DND-41 (cell line): ENCODE data around the gene DHRS11.

Experiments
- ATAC-seq: fragments of 200-7000 bp; cut with Tn5 transposase; 3 replicates; pipeline ENCODE4 v1.9.1; 2021; ENCODE audit warnings: low read depth; ENCODE audit not compliant: insufficient read depth
- DNase-seq: peaks from one replicate; pipeline ENCODE4 v3.0.0-alpha.2; 2020
- H2AFZ ChIP-seq: 2 replicates; pipeline ENCODE4 v1.6.0; 2012; ENCODE audit warnings: low read depth, low read length
- H3K27ac ChIP-seq: 2 replicates; pipeline ENCODE4 v1.5.1; 2012; ENCODE audit warnings: low read length, inconsistent platforms
- H3K27me3 ChIP-seq: fragments of 200-600 bp; sonication (generic); 2 replicates; pipeline ENCODE4 v1.6.0; 2012; ENCODE audit warnings: low read length, mild to moderate bottlenecking, inconsistent platforms; ENCODE audit not compliant: insufficient read depth, poor library complexity
- H3K36me3 ChIP-seq: 2 replicates; pipeline ENCODE4 v1.5.1; 2012; ENCODE audit warnings: low read length, inconsistent platforms; ENCODE audit not compliant: insufficient read depth
- H3K4me1 ChIP-seq: 2 replicates; pipeline ENCODE4 v1.5.1; 2012; ENCODE audit warnings: mild to moderate bottlenecking, low read length; ENCODE audit not compliant: insufficient read depth
- H3K4me2 ChIP-seq: 2 replicates; pipeline ENCODE4 v1.6.0; 2012; ENCODE audit warnings: mild to moderate bottlenecking, moderate library complexity, low read length, inconsistent platforms; ENCODE audit not compliant: insufficient read depth
- H3K4me3 ChIP-seq, 2 experiments: fragments of 200-600 bp in 1 of 2; shearing (Covaris generic) in 1 of 2; 2 replicates each; pipeline ENCODE4 v1.5.1; 2012 to 2016; ENCODE audit warnings: inconsistent platforms in 2 of 2, low read length in 2 of 2, mild to moderate bottlenecking in 2 of 2, low read depth in 1 of 2, moderate library complexity in 1 of 2
- H3K79me2 ChIP-seq: 2 replicates; pipeline ENCODE4 v1.6.0; 2012; ENCODE audit warnings: low read length, inconsistent platforms; ENCODE audit not compliant: insufficient read depth
- H3K9ac ChIP-seq: 2 replicates; pipeline ENCODE4 v1.6.0; 2012; ENCODE audit warnings: low read depth, mild to moderate bottlenecking, inconsistent platforms, low read length, moderate library complexity
- H3K9me3 ChIP-seq: 2 replicates; pipeline ENCODE4 v1.5.1; 2012; ENCODE audit warnings: low read length, moderate library complexity, mild to moderate bottlenecking, inconsistent platforms; ENCODE audit not compliant: insufficient read depth, severe bottlenecking
- H4K20me1 ChIP-seq: 2 replicates; pipeline ENCODE4 v1.6.0; 2012; ENCODE audit warnings: low read length; ENCODE audit not compliant: insufficient read depth
- CTCF ChIP-seq: IDR thresholded peaks from 2 replicates; pipeline ENCODE4 v1.5.1; 2012; ENCODE audit warnings: borderline replicate concordance, low read length, moderate library complexity, mild to moderate bottlenecking; ENCODE audit not compliant: poor library complexity, severe bottlenecking; ENCODE audit errors: extremely low read depth
- EZH2 ChIP-seq: IDR thresholded peaks from 3 replicates; pipeline ENCODE4 v1.6.1; 2012; ENCODE audit warnings: borderline replicate concordance, low read depth, mild to moderate bottlenecking, moderate library complexity, low read length, inconsistent platforms; ENCODE audit not compliant: severe bottlenecking

Gene DHRS11

GRCh38 chr17:36594626-36595401 is 3.1 kb downstream of the DHRS11 start:
- Histone ChIP-seq H3K79me2 (peaks cover 6% of the 10 kb centered on the region; the same call in 1 of the 2 replicates), H3K27ac (no peak overlapping the region), H3K9me3 (no peaks in the 10 kb centered on the region), H3K9ac (no peak overlapping the region), H3K4me1 (peaks cover 24% of the 10 kb centered on the region), H3K36me3 (peaks cover 9% of the 10 kb centered on the region; the same call in 1 of the 2 replicates), H4K20me1 (peaks cover 3% of the 10 kb centered on the region; the same call in 1 of the 2 replicates), H3K4me3 (no peak overlapping the region), H3K27me3 (no peaks in the 10 kb centered on the region), H3K4me2 (no peak overlapping the region), H2AFZ (no peak overlapping the region)
- TF ChIP-seq EZH2 (no peak), CTCF (no peak)
- no peak for DNase-seq
- no peak for ATAC-seq

GRCh38 chr17:36597226-36597625 is 5.5 kb downstream of the DHRS11 start:
- H3K4me2 ChIP-seq = no peak overlapping the region
- H3K4me3 ChIP-seq = no peak overlapping the region
- H3K36me3 ChIP-seq = 0 out of 2 replicates have a peak, but pooled peaks cover 3% of the 10 kb centered on the region
- H3K9me3 ChIP-seq = no peaks in the 10 kb centered on the region
- no peak overlapping the region for H3K9ac ChIP-seq
- no peak for TF ChIP-seq CTCF
- TF ChIP-seq EZH2 = no peak
- no peak overlapping the region for H2AFZ ChIP-seq
- peaks cover 3% of the 10 kb centered on the region; the same call in 1 of the 2 replicates for H4K20me1 ChIP-seq
- no peak overlapping the region for H3K27ac ChIP-seq
- no peak for ATAC-seq
- H3K79me2 ChIP-seq = peaks cover 13% of the 10 kb centered on the region
- no peak for DNase-seq
- H3K27me3 ChIP-seq = no peaks in the 10 kb centered on the region
- H3K4me1 ChIP-seq = peaks cover 30% of the 10 kb centered on the region

GRCh38 chr17:36597866-36598777 is 6.4 kb downstream of the DHRS11 start:
- H3K9me3 ChIP-seq = no peaks in the 10 kb centered on the region
- H4K20me1 ChIP-seq = peaks cover 6% of the 10 kb centered on the region; the same call in 1 of the 2 replicates
- no peak overlapping the region for H3K4me3 ChIP-seq
- no peak for DNase-seq
- no peak overlapping the region for H3K9ac ChIP-seq
- TF ChIP-seq EZH2 (no peak), CTCF (no peak)
- H2AFZ ChIP-seq = no peak overlapping the region
- peaks cover 15% of the 10 kb centered on the region for H3K79me2 ChIP-seq
- H3K27me3 ChIP-seq = no peaks in the 10 kb centered on the region
- H3K4me2 ChIP-seq = no peak overlapping the region
- H3K36me3 ChIP-seq = 0 out of 2 replicates have a peak, but pooled peaks cover 3% of the 10 kb centered on the region
- ATAC-seq = no peak
- H3K4me1 ChIP-seq = peaks cover 30% of the 10 kb centered on the region
- H3K27ac ChIP-seq = no peak overlapping the region
